HG03135 (cell line): ENCODE results near the gene MKRN2.
A peak's percentile ranks its signal among the peaks of the same experiment; 100 is the strongest.

Experiments used
- ATAC-seq: cut with Tn5 transposase; IDR thresholded peaks from one replicate; pipeline ENCODE4 v1.9.1; 2021; ENCODE audit warnings: mild to moderate bottlenecking, moderate library complexity; ENCODE audit not compliant: unreplicated experiment

Gene MKRN2

GRCh38 chr3:12553921-12554391, 2.9 kb upstream of the MKRN2 start:
- ATAC-seq = no peak

- ATAC-seq = peak; percentile 3
These were observed 585 bp upstream of the MKRN2 start for GRCh38 chr3:12556314-12556689.

- no peak for ATAC-seq
These were observed 700 bp downstream of the MKRN2 start for GRCh38 chr3:12557473-12558100.

GRCh38 chr3:12558706-12559105, 1.8 kb downstream of the MKRN2 start:
- ATAC-seq = no peak

GRCh38 chr3:12559520-12559919, 2.6 kb downstream of the MKRN2 start:
- no peak for ATAC-seq

- ATAC-seq = no peak
These were observed 3.8 kb downstream of the MKRN2 start for GRCh38 chr3:12560505-12561190.

- ATAC-seq = no peak
These were observed 4.5 kb downstream of the MKRN2 start for GRCh38 chr3:12561397-12561796.

- no peak for ATAC-seq
These were observed 5.6 kb downstream of the MKRN2 start for GRCh38 chr3:12562451-12562850.

GRCh38 chr3:12566976-12567375, 10.1 kb downstream of the MKRN2 start:
- ATAC-seq = no peak

GRCh38 chr3:12568747-12569146, 11.9 kb downstream of the MKRN2 start:
- ATAC-seq = no peak

- no peak for ATAC-seq
These were observed 12.9 kb downstream of the MKRN2 start for GRCh38 chr3:12569836-12570235.

GRCh38 chr3:12571986-12572385, 15.1 kb downstream of the MKRN2 start:
- no peak for ATAC-seq

- no peak for ATAC-seq
These were observed 17.2 kb downstream of the MKRN2 start for GRCh38 chr3:12574131-12574530.

GRCh38 chr3:12574661-12575060, 17.8 kb downstream of the MKRN2 start:
- no peak for ATAC-seq

GRCh38 chr3:12577379-12577778, 20.5 kb downstream of the MKRN2 start:
- ATAC-seq = no peak

GRCh38 chr3:12578742-12579141, 21.9 kb downstream of the MKRN2 start:
- ATAC-seq = no peak

GRCh38 chr3:12579456-12579855, 22.6 kb downstream of the MKRN2 start:
- no peak for ATAC-seq

GRCh38 chr3:12579905-12580304, 23.0 kb downstream of the MKRN2 start:
- no peak for ATAC-seq

- ATAC-seq = no peak
These were observed 25.8 kb downstream of the MKRN2 start for GRCh38 chr3:12582730-12583129.

- no peak for ATAC-seq
These were observed 26.4 kb downstream of the MKRN2 start for GRCh38 chr3:12583280-12583679.

- no peak for ATAC-seq
These were observed 27.2 kb downstream of the MKRN2 start for GRCh38 chr3:12584083-12584482.

GRCh38 chr3:12585181-12585580, 28.3 kb downstream of the MKRN2 start:
- ATAC-seq = no peak

GRCh38 chr3:12585970-12586369, 29.1 kb downstream of the MKRN2 start:
- no peak for ATAC-seq
